A549 treated with AZD9567 at 1 μM for 4 hours (cell line): Measurements from ENCODE around the gene FUS. TPM values are rescaled to one million over a fixed set of nuclear protein-coding genes. Genes with fewer than 3 reads are reported as not detected.

Experiments used
- total RNA-seq: library from RNA; stranded (reverse); fragments of 200-300 nt; extraction: Qiagen RNA extraction; gene quantifications from 5 replicates; pipeline ENCODE4 v1.2.3, GENCODE V29; 2022; ENCODE audit not compliant: insufficient read depth

The FUS gene
- 554 to 620 TPM (median 559 TPM) in 5 replicates for total RNA-seq

DNA sequence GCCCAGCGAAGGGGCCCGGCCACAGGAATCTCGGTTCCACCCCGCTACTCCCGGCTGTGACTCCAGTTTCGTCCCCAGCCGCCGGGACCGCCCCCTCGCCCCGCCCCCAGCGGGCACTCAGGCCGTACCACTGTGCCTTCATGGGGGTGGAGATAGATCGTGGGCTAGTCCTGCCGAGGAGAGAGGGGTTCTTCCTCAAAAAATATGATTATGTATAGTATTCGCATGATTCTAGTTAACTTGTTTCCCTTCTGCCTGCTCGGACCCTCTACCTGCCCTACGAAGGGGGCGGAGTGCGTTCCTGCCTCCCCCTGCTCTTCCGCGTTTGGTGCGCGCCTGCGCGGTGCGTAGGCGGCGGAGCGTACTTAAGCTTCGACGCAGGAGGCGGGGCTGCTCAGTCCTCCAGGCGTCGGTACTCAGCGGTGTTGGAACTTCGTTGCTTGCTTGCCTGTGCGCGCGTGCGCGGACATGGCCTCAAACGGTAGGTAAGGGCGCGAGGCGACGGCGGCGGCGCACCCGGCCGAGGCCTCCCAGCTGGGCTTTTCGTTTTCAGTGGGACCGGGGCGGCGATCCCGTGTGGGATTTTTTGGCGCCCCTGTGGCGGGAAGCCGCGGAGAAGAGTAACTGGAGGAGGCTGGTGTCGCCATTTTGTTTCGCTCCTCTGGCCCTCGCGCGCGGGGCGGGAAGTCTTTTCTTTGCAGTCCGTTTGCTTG is at the start of gene FUS:
Gene FUS, plus strand, starts transcription at position 393 of the 713 bp plus-strand sequence. Its CDS starts 76 bp downstream, at position 469.

DNA sequence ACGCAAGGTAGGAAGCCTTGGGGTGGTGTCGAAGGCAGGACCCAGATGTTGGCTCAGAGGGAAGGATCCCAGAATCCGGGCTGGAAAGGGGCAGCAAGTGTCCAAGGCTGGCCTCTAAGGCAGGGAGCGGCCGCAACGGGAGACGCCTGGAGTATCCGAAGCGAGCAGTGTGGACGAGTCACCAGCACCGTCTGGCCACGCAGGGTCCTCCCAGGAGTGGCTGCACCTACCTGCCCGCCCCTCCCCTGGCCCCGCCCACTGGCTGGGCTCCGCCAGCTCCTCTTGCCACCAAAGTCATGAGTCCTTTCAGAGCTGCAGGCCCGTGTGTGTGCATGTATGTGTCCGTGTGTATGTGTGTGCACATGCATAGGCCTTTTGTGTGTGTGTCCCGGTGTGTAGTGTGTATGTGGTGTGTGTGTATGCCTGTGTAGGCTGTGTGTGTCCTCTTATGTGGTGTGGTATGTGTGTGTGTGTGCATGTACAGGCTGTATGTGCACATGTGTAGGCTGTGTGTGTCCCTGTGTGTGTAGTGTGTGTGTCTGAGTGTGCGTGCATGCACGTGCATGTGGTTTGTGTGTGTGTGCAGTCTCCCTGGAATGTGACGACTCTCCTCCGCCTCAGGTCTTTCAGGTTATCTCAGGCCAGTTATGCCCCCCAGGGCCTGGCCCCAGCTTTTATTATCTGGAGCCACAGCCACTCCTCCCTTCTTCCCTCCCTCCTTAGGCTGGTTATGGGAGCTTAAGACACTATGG is 44.2 kb upstream of the FUS start, which contains the start of gene PRSS8:
Gene PRSS8, minus strand, starts transcription at position 193 of the 752 bp plus-strand sequence. CDS start 229 bp downstream, outside the sequence.

DNA sequence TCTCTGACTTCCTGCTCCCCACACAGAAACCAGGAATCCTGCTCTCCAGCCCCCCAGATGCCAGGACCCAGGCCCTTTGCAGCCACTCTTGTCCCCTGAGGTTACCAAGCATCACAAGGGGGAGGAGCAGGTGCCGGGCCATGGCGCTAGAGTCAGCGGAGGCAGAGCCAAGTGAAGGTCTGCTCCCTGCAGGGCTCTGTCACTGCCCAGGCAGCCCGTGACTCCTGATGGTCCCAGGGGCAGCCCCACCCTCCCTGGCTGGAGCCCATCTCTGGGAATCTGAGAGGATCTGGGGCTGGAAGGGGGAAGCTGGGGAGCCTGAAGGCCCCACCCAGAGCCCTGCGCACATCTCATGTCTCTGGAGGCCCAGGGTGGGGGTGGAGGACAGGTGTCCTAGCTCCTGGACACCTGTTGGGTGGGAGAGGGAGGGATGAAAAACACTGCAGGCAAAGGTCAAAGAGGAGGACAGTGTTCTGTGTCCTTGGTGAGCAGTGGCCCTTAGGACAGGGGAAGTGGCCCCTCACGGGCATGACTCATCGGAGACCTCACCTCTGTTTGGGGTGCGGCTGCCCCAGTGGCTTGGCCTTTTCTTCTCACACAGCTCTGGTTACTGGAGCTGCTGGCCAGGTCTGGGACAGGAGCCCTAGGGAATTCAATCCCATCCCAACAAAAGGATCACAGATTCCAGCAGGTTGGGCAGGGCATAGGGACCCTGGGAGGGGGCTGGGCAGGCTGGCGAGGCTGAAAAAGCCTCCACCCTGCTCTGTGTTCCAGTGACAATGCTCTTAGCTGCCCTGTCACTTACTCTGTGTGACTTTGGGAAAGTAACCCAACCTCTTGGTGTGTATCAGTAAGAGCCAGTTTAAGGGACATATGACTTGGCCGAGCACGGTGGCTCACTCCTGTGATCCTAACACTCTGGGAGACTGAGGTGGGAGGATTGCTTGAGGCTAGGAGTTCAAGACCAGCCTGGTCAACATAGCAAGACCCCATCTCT is 29.7 kb upstream of the FUS start, which contains the start of gene PRSS36:
Gene PRSS36, minus strand, starts transcription at position 173 of the 997 bp plus-strand sequence. Its CDS starts 31 bp downstream, at position 142.

DNA sequence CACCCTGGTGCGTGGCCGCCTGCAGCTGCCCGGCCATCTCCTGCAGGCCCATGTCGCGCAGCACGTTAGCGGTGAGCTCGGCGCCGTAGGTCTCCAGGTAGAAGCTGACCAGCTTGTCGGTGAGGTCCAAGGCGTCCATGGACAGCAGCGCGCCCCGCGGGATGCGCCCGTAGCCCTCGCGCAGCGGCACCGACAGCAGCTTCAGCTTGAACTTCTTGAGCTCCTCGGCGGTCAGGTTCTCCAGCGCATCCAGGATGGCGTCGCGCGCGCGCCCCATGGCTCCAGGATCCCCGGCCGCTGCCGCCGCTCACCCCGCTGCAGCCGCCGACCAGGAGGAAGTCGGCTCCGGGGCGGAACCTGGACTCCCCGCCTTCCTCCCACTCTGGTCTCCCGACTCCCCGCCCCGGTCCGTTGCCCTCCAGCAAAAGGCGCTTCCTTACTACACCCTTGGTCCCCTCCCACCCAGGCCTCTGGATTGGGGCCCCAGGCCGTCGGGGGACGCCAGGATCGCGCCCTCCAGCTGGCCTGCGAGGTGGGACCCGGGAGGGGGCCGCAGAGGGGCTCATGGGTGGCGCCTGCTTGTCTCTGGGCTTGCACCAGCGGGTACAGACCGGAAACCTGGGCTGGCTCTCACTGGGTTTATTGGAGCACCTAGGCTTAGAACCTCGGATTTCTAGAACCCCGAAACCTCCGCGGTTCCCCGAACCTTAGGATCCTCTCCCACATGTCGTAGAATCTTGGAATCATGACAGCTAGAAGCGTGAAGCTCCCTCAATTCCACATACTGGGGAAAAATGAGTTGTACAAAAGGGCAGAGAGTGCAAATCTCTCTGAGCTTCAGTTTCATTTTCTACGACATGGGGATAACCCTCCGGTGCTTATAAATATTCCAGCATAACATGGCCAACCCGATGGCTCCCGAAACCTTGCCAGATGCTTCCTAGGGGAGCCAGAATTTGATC is 22.8 kb downstream of the FUS start, which contains the start of gene PYCARD:
Gene PYCARD, minus strand, starts transcription at position 347 of the 962 bp plus-strand sequence. Its CDS starts 70 bp downstream, at position 277.

DNA sequence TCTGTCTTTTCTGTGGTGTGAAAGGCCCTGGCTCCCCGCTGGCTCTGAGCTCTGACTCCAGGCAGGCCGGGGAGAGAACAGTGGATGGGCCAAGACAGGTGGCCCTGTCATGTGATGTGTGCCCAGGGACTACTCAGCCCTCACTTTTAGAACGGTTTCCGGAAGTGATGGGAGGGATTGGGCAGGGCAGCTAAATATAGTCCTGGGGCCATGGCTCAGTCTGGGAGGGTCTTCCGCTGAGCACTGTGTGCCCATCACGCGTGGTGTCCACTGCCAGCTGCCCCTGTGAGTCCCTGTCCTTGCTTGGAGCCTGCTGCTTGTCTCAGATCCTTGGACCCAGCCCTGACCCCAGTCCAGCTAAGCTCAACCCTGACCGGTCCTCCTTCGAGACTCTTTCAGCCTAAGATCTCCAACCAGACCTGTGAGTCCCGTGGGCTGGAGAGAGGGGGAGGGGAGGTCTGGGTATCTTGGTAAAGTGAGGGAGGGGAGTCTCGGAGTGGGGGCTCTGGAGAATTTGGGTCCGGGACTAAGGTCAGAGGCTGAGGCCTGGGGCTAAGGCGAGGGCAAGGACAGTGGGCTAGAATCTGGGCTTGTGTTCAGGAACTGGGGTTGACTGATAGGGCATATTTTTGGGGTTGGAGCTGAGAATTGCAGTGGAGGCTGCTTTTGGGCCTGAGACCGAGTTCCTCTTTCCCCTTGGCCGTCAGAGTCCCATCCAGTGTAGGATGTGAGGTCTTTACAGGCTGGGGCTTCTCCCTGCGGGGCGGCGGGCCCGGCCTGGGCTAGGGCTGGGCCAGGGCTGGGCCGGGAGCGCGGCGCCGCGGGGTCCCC is 34.2 kb downstream of the FUS start, which contains the start of gene TRIM72:
Gene TRIM72, plus strand, starts transcription at position 243 of the 831 bp plus-strand sequence. CDS start 620 bp downstream, outside the sequence.

DNA sequence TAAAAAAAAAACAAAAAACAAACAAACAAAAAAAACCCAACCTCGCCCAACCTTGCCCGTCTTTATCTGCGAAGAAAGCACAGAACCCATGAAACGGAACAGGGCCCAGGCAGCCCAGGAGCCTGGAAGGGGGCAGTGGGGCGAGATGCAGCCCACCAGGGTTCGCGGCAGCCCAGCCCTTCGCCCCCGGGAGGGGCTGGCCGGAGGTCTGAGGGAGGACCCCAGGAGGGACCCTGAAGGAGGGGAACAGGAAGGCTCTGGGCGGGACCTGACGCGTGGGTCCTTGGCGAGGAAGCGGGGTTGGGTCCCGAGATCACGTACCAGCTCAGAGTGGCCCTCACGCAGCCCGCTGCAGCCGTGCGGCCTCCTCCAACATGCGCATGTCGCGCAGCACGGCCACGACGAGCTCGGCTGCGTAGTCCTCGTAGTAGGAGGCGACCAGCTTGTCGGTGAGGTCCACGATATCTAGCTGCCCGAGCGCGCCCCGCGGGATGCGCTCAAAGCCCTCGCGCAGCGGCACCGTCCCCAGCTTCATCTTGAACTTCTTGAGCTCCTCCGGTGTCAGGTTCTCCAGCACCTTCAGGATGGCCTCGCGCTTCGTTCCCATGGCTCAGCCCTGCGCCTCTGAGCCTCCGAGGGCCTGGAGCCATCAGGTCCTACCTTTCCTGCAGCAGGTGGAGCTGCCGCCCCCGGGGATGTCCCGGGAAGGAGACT is 36.6 kb downstream of the FUS start, which contains the start of gene PYDC1:
Gene PYDC1, minus strand, starts transcription at position 714 of the 714 bp plus-strand sequence. Its CDS starts 107 bp downstream, at position 607.

Other genes with a start within 250 kb of the FUS start
- gene ORAI3, start 231.1 kb upstream of the FUS start, total RNA-seq: 5.9 to 14.1 TPM (median 13.6 TPM) in 5 replicates
- gene SETD1A, start 222.4 kb upstream of the FUS start, total RNA-seq: 16.6 to 21.1 TPM (median 20.3 TPM) in 5 replicates
- 11.6 to 13.5 TPM (median 13.2 TPM) in 5 replicates for gene HSD3B7, start 194.9 kb upstream of the FUS start, total RNA-seq
- gene STX1B, start 169.5 kb upstream of the FUS start, total RNA-seq: 1.4 to 3.9 TPM (median 1.5 TPM) in 5 replicates
- gene STX4, start 146.6 kb upstream of the FUS start, total RNA-seq: 37.6 to 67.5 TPM (median 65.2 TPM) in 5 replicates
- 12.2 to 17.9 TPM (median 12.8 TPM) in 5 replicates for gene ZNF668, start 105.9 kb upstream of the FUS start, total RNA-seq
- gene ZNF646, start 105.7 kb upstream of the FUS start, total RNA-seq: 8.1 to 11.5 TPM (median 10.2 TPM) in 5 replicates
- gene PRSS53, start 91.2 kb upstream of the FUS start, total RNA-seq: 1.4 to 2.7 TPM (median 1.9 TPM) in 5 replicates
- gene VKORC1, start 85.3 kb upstream of the FUS start, total RNA-seq: 123 to 147 TPM (median 143 TPM) in 5 replicates
- gene BCKDK, start 71.8 kb upstream of the FUS start, total RNA-seq: 35.0 to 53.3 TPM (median 49.3 TPM) in 5 replicates
- gene KAT8, start 62.5 kb upstream of the FUS start, total RNA-seq: 31.2 to 51.7 TPM (median 46.9 TPM) in 5 replicates
- 0.52 to 0.95 TPM (median 0.65 TPM) in 4 of 5 replicates, not detected in the other for gene PRSS8, start 44.4 kb upstream of the FUS start, total RNA-seq
- 0.81 to 1.4 TPM (median 1.0 TPM) in 4 of 5 replicates, not detected in the other for gene PRSS36, start 30.1 kb upstream of the FUS start, total RNA-seq
- 23.4 to 38.1 TPM (median 33.0 TPM) in 5 replicates for gene PYCARD, start 22.6 kb downstream of the FUS start, total RNA-seq
- 0.05 to 0.10 TPM (median 0.05 TPM) in 4 of 5 replicates, not detected in the other for gene TRIM72, start 34.0 kb downstream of the FUS start, total RNA-seq
- not detected in 5 replicates for gene PYDC1, start 37.0 kb downstream of the FUS start, total RNA-seq
- 1.4 to 2.4 TPM (median 1.8 TPM) in 4 of 5 replicates, not detected in the other for gene ITGAM, start 79.8 kb downstream of the FUS start, total RNA-seq
- gene ITGAX, start 175.0 kb downstream of the FUS start, total RNA-seq: 0.85 to 1.7 TPM (median 1.3 TPM) in 4 of 5 replicates, not detected in the other
- gene ITGAD, start 213.2 kb downstream of the FUS start, total RNA-seq: not detected in 5 replicates
- not detected in 5 replicates for gene COX6A2, start 248.2 kb downstream of the FUS start, total RNA-seq